Nephron (organoid): ENCODE data around the gene KCNN4.
"Not testable (repeated sequence)": the region's sequence is repeated elsewhere in the genome, so short reads cannot be mapped to it uniquely, and the experiment has no call there.

Experiments used
- H3K27ac Mint-ChIP-seq, 3 experiments: 2 replicates each; pipeline ENCODE4 v1.8.0; 2020; ENCODE audit warnings: mixed read lengths in 3 of 3, mild to moderate bottlenecking in 2 of 3, moderate library complexity in 1 of 3
- H3K27me3 Mint-ChIP-seq: 2 replicates; pipeline ENCODE4 v1.8.0; 2021; ENCODE audit warnings: low read depth, mild to moderate bottlenecking, moderate library complexity, mixed read lengths
- H3K36me3 Mint-ChIP-seq: 2 replicates; pipeline ENCODE4 v1.8.0; 2020; ENCODE audit warnings: low read depth, mixed read lengths
- H3K4me1 Mint-ChIP-seq: 2 replicates; pipeline ENCODE4 v1.8.0; 2020; ENCODE audit warnings: mixed read lengths
- H3K4me3 Mint-ChIP-seq, 3 experiments: 2 replicates each; pipeline ENCODE4 v1.8.0; 2020; ENCODE audit warnings: mild to moderate bottlenecking in 3 of 3, mixed read lengths in 3 of 3, moderate library complexity in 2 of 3
- H3K9me3 Mint-ChIP-seq: 2 replicates; pipeline ENCODE4 v1.8.0; 2020; ENCODE audit warnings: mixed read lengths
- CTCF ChIP-seq, 3 experiments: fragments of 200-600 bp; sonication (generic); IDR thresholded peaks; one replicate each; pipeline ENCODE4 v1.5.0; 2021; ENCODE audit warnings: antibody characterized with exemption in 3 of 3; ENCODE audit not compliant: unreplicated experiment in 3 of 3

KCNN4 gene

DNA sequence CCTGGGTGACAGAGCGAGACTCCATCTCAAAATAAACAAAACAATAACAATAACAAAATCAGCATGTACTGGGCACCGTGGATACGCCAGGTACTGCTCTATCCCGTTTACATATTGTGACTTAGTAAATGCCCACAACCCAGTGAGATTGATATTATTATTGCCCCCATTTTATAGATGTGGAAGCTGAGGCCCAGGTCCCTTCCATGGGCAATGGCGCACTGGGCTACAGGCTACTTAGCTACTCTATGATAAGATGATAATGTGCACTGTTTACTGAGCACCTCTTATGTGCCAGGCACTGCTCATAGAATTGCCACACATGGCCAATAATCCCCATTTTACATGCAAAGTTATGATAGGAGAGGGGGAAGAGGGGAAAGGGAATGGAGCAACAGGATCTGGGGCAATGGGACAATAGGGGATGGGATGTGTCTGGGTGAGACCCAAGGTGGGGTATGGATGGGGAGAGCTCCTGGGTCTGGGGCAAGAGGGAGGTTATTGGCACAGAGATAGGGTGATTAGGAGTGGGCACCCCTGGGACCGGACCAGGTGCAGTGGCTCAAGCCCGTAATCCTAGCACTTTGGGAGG is 5.4 kb downstream of the KCNN4 start:
- TF ChIP-seq CTCF (IDR thresholded peaks at IDR 0.05; ENCODE audit: unreplicated experiment in 3 of 3), result no peak
- Mint-ChIP-seq H3K4me1 (peaks cover 21% of the 10 kb centered on the region), H3K27me3 (peaks cover 53% of the 10 kb centered on the region), H3K36me3 (no peaks in the 10 kb centered on the region), H3K9me3 (no peaks in the 10 kb centered on the region), H3K27ac (no peak overlapping the region), H3K4me3 (peak overlapping the region in 1 of 3 experiments; percentile 70)

DNA sequence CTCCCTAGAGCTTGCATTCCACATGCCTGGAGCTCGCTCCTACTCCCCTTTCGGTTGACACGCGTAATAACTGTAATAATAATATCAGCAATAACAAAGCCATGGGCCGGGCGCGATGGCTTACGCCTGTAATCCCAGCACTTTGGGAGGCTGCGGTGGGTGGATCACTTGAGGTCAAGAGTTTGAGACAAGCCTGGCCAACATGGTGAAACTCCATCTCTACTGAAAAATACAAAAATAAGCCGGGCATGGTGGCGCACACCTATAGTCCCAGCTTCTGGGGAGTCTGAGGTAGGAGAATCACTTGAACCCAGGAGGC is 5.9 kb downstream of the KCNN4 start:
- Mint-ChIP-seq H3K4me1 (peaks cover 21% of the 10 kb centered on the region), H3K27me3 (peaks cover 53% of the 10 kb centered on the region), H3K27ac (peak overlapping the region in 1 of 3 experiments; percentile 49), H3K4me3 (peak overlapping the region; percentile 34 to 72 (median 70))
- not testable (repeated sequence) for H3K9me3 Mint-ChIP-seq, H3K36me3 Mint-ChIP-seq

DNA sequence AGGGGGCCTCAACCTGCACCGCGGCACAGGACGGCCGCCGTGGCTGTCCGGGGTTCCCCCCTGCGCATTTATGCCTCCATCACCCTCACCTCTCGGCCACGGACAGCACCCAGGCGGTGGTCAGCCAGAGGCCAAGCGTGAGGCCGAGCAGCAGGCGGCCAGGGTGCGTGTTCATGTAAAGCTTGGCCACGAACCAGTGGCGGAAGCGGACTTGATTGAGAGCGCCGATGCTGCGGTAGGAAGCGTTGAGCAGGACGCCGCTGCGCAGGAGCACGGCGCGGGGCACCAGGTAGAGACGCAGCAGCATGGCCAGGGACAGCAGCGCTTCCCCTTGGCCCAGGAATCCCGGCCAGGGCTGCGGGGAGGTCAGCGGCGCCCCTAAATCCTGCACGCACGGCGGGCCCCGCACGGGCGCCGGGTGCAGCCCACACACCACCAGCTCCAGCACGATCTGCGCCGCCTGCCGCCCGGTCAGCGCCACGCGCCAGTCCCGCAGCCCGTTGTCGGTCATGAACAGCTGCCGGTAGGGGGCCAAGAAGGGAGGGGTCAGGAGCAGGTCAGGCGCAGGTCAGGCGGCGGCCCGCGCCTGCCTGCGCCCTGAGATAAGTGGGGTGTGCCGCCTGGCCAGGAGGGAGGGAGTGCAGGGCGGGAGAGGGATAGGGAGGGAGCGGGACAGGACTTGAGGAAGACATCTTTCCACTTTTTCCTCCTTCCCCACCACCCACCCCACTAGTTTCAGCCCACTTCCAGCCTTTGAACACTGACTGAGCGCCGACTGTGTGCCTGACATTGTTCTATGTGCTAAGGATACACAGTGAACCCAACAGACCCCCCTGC is 6.5 kb downstream of the KCNN4 start:
- Mint-ChIP-seq H3K4me3 (peak overlapping the region; percentile 67 to 77 (median 72)), H3K27me3 (peaks cover 58% of the 10 kb centered on the region), H3K36me3 (no peaks in the 10 kb centered on the region), H3K4me1 (peaks cover 21% of the 10 kb centered on the region), H3K27ac (peak overlapping the region in 1 of 3 experiments; percentile 49), H3K9me3 (no peaks in the 10 kb centered on the region)
- peak; percentile 46 to 66 (median 51) for TF ChIP-seq CTCF (IDR thresholded peaks at IDR 0.05; ENCODE audit: unreplicated experiment in 3 of 3)

DNA sequence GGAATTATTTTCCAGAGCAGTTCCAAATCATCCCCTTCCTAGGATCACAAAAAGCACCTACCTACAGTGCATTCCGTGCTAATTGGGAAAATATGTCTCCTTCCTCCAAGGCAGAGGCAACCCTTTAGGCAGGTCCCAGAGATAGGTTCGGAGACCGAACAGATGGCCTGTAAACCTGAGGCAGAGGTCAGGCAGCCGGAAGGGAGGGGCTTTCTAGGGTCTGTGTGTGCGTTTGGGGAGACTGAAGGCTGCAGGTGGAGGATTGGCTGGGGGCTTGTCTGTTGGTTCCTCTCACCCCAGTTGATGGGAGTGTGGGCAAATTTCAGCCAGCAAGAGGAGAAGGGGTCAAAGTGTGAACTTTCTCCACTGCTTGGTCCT is 7.1 kb downstream of the KCNN4 start:
- Mint-ChIP-seq H3K36me3 (no peaks in the 10 kb centered on the region), H3K4me1 (peaks cover 21% of the 10 kb centered on the region), H3K9me3 (no peaks in the 10 kb centered on the region), H3K27me3 (peaks cover 60% of the 10 kb centered on the region), H3K4me3 (peak overlapping the region; percentile 67 to 77 (median 74)), H3K27ac (no peak overlapping the region)
- TF ChIP-seq CTCF (IDR thresholded peaks at IDR 0.05; ENCODE audit: unreplicated experiment in 3 of 3), result no peak

- peaks cover 39% of the 10 kb centered on the region for H3K27me3 Mint-ChIP-seq
- H3K36me3 Mint-ChIP-seq, result no peaks in the 10 kb centered on the region
- TF ChIP-seq CTCF (IDR thresholded peaks at IDR 0.05; ENCODE audit: unreplicated experiment in 3 of 3), result no peak
- no peaks in the 10 kb centered on the region for H3K9me3 Mint-ChIP-seq
- no peak overlapping the region for H3K4me3 Mint-ChIP-seq
- no peak overlapping the region for H3K27ac Mint-ChIP-seq
- H3K4me1 Mint-ChIP-seq, result peaks cover 6% of the 10 kb centered on the region
Observed at GRCh38 chr19:43769256-43769655, 11.5 kb downstream of the KCNN4 start.

- H3K9me3 Mint-ChIP-seq, result no peaks in the 10 kb centered on the region
- TF ChIP-seq CTCF (IDR thresholded peaks at IDR 0.05; ENCODE audit: unreplicated experiment in 3 of 3), result no peak
- H3K27me3 Mint-ChIP-seq, result peaks cover 33% of the 10 kb centered on the region
- no peak overlapping the region for H3K27ac Mint-ChIP-seq
- no peak overlapping the region for H3K4me3 Mint-ChIP-seq
- H3K36me3 Mint-ChIP-seq, result no peaks in the 10 kb centered on the region
- peaks cover under 1% of the 10 kb centered on the region for H3K4me1 Mint-ChIP-seq
Observed at GRCh38 chr19:43768273-43769050, 12.3 kb downstream of the KCNN4 start.
